Lung (tissue), 12 donors: Measurements from ENCODE around the gene HACD3. TPM values are rescaled to one million over a fixed set of nuclear protein-coding genes. Genes with fewer than 3 reads are reported as not detected.
A peak's percentile ranks its signal among the peaks of the same experiment; 100 is the strongest.

Experiments used
- ATAC-seq: fragments of 200-7000 bp; cut with Tn5 transposase; one replicate; pipeline ENCODE4 v1.9.1; 2020; ENCODE audit warnings: moderate number of reproducible peaks; ENCODE audit not compliant: insufficient read depth, low FRiP score
- DNase-seq, 3 donors: peaks; one replicate each; pipeline ENCODE4 v3.0.0-alpha.2; 2013 to 2017
- H3K27ac ChIP-seq, 2 donors: one replicate each; pipeline ENCODE4 v1.5.1; 2013; ENCODE audit warnings: mild to moderate bottlenecking in 2 of 2, moderate library complexity in 2 of 2, control low read depth in 1 of 2, inconsistent platforms in 1 of 2, low read depth in 1 of 2, low read length in 1 of 2
- H3K27me3 ChIP-seq, 3 donors: one replicate each; pipeline ENCODE4 v1.5.1; 2013; ENCODE audit warnings: low read length in 2 of 3; ENCODE audit not compliant: control insufficient read depth in 3 of 3, insufficient read depth in 3 of 3
- H3K36me3 ChIP-seq, 4 donors: one replicate each; pipeline ENCODE4 v1.5.1; 2013; ENCODE audit warnings: low read length in 4 of 4, mild to moderate bottlenecking in 1 of 4, moderate library complexity in 1 of 4; ENCODE audit not compliant: control insufficient read depth in 4 of 4, insufficient read depth in 4 of 4
- H3K4me1 ChIP-seq, 5 donors: one replicate each; pipeline ENCODE4 v1.5.1; 2013; ENCODE audit warnings: low read length in 5 of 5, mild to moderate bottlenecking in 2 of 5, moderate library complexity in 1 of 5; ENCODE audit not compliant: control insufficient read depth in 5 of 5, insufficient read depth in 5 of 5
- H3K4me3 ChIP-seq: one replicate; pipeline ENCODE4 v1.5.1; 2013; ENCODE audit warnings: mild to moderate bottlenecking, control low read depth, moderate library complexity
- H3K9ac ChIP-seq, 2 donors: one replicate each; pipeline ENCODE4 v1.5.1; 2013; ENCODE audit warnings: low read length in 2 of 2, control low read depth in 1 of 2; ENCODE audit not compliant: insufficient read depth in 1 of 2
- H3K9me3 ChIP-seq, 4 donors: one replicate each; pipeline ENCODE4 v1.5.1; 2013; ENCODE audit warnings: low read length in 3 of 4, mild to moderate bottlenecking in 1 of 4, moderate library complexity in 1 of 4; ENCODE audit not compliant: control insufficient read depth in 4 of 4, insufficient read depth in 3 of 4
- CTCF ChIP-seq: IDR thresholded peaks from 2 replicates; pipeline ENCODE4 v1.5.1; 2012; ENCODE audit warnings: mild to moderate bottlenecking; ENCODE audit errors: control extremely low read depth, extremely low read depth
- WGBS, 2 donors: extraction: QIAGEN DNeasy Blood & Tissue Kit; methylation state at CpG; one replicate each; pipeline ENCODE4 v1.1.7; 2013; 5-methylcytosine and 5-hydroxymethylcytosine counted together
- polyA plus RNA-seq, 2 donors: library from polyadenylated mRNA; stranded (reverse); fragments of 200-250 nt; gene quantifications; one replicate each; pipeline ENCODE4 v1.2.1, GENCODE V29; 2013
- total RNA-seq, 2 donors: library from RNA; depleted of rRNA in 1 of 2; stranded (reverse); fragments of >200 nt in 1 of 2; gene quantifications; one replicate each; pipeline ENCODE4 v1.2.1, GENCODE V29; 2014 to 2021
- donor health status: control.
- donor health status: control.
- donor health status: Bipolar disorder and iron deficiency.
- donor health status: healthy.
- donor health status: DM: yes; HTN: yes; CAD: no.

The HACD3 gene
- total and polyA plus RNA-seq, 4 donors, result 14.0 to 77.9 (median 31.0) TPM

- ATAC-seq, result no peak
- no peak overlapping the region for H3K27ac ChIP-seq
- H3K9me3 ChIP-seq, result peaks cover 0 to 2% (median 0%) of the 10 kb centered on the region in 4 donors
- no peak for DNase-seq
- H3K4me1 ChIP-seq, result peaks cover 0 to 6% (median 2%) of the 10 kb centered on the region in 5 donors
- H3K9ac ChIP-seq, result no peak overlapping the region
- peaks cover 25 to 40% (median 29%) of the 10 kb centered on the region in 4 donors for H3K36me3 ChIP-seq
- WGBS, 2 donors, result 85 to 94% methylated on average over 1 of the region's 1 CpG
- no peaks in the 10 kb centered on the region for H3K27me3 ChIP-seq
- H3K4me3 ChIP-seq, result no peak overlapping the region
- no peak for TF ChIP-seq CTCF
Observed at GRCh38 chr15:65576664-65577063, 46.4 kb downstream of the HACD3 start.

- TF ChIP-seq CTCF, result no peak
- no peak for DNase-seq
- Histone ChIP-seq H3K9ac (no peak overlapping the region), H3K9me3 (peaks cover 0 to 2% (median 0%) of the 10 kb centered on the region in 4 donors), H3K27me3 (no peaks in the 10 kb centered on the region), H3K4me1 (peaks cover 0 to 6% (median 2%) of the 10 kb centered on the region in 5 donors), H3K36me3 (peaks cover 24 to 38% (median 30%) of the 10 kb centered on the region in 4 donors), H3K4me3 (no peak overlapping the region), H3K27ac (peak overlapping the region in 1 of 2 donors; percentile 14)
- WGBS, 2 donors, result 71 to 72% methylated on average over 6 of the region's 6 CpGs
- ATAC-seq, result no peak
Observed at GRCh38 chr15:65577129-65577996, 47.1 kb downstream of the HACD3 start.

- peaks cover 27 to 41% (median 35%) of the 10 kb centered on the region in 4 donors for H3K36me3 ChIP-seq
- no peak overlapping the region for H3K9ac ChIP-seq
- peaks cover 0 to 2% (median 0%) of the 10 kb centered on the region in 4 donors for H3K9me3 ChIP-seq
- ATAC-seq (no peak), DNase-seq (peak in 2 of 3 donors; percentile 15 to 21)
- no peak overlapping the region for H3K4me3 ChIP-seq
- H3K27me3 ChIP-seq, result no peaks in the 10 kb centered on the region
- peaks cover 0 to 6% (median 3%) of the 10 kb centered on the region in 5 donors for H3K4me1 ChIP-seq
- H3K27ac ChIP-seq, result peak overlapping the region in 1 of 2 donors; percentile 52
- TF ChIP-seq CTCF, result no peak
- 68 to 73% methylated on average over 8 of the region's 8 CpGs for WGBS, 2 donors
Observed at GRCh38 chr15:65578904-65579728, 48.9 kb downstream of the HACD3 start.
